Inferior parietal cortex (tissue), 1 donor: ENCODE results near the gene RMND1.

Source experiments
- DNase-seq: peaks from one replicate; pipeline ENCODE4 v3.0.0-alpha.2; 2016; ENCODE audit errors: extremely low spot score

Gene RMND1

GRCh38 chr6:151414641-151415260 is 37.2 kb downstream of the RMND1 start:
- no peak for DNase-seq

- DNase-seq: no peak
Observed at GRCh38 chr6:151413372-151414145, 38.4 kb downstream of the RMND1 start.

GRCh38 chr6:151412909-151413308 is 39.0 kb downstream of the RMND1 start:
- no peak for DNase-seq

GRCh38 chr6:151409679-151410078 is 42.2 kb downstream of the RMND1 start:
- no peak for DNase-seq

- no peak for DNase-seq
Observed at GRCh38 chr6:151409260-151409659, 42.7 kb downstream of the RMND1 start.

- no peak for DNase-seq
Observed at GRCh38 chr6:151408858-151409257, 43.1 kb downstream of the RMND1 start.

- no peak for DNase-seq
Observed at GRCh38 chr6:151403919-151404308, 48.0 kb downstream of the RMND1 start.

- DNase-seq: no peak
Observed at GRCh38 chr6:151402228-151402627, 49.7 kb downstream of the RMND1 start.

- DNase-seq: no peak
Observed at GRCh38 chr6:151400473-151400872, 51.5 kb downstream of the RMND1 start.

GRCh38 chr6:151399679-151400078 is 52.2 kb downstream of the RMND1 start:
- DNase-seq: no peak

- no peak for DNase-seq
Observed at GRCh38 chr6:151393410-151393809, 58.5 kb downstream of the RMND1 start.

GRCh38 chr6:151392427-151392826 is 59.5 kb downstream of the RMND1 start:
- no peak for DNase-seq

- DNase-seq: peak; percentile 49
Observed at GRCh38 chr6:151391471-151392413, 60.2 kb downstream of the RMND1 start, which contains the start of gene ZBTB2. ZBTB2 (minus strand) TSS chr6:151391559; CDS start chr6:151373637, 17,922 bp downstream.

GRCh38 chr6:151390851-151391470 is 61.0 kb downstream of the RMND1 start:
- peak; percentile 27 for DNase-seq

GRCh38 chr6:151390276-151390850 is 61.6 kb downstream of the RMND1 start:
- DNase-seq: peak; percentile 97

- peak; percentile 71 for DNase-seq
Observed at GRCh38 chr6:151389618-151390275, 62.2 kb downstream of the RMND1 start.

- no peak for DNase-seq
Observed at GRCh38 chr6:151388997-151389617, 62.8 kb downstream of the RMND1 start.

- DNase-seq: no peak
Observed at GRCh38 chr6:151388236-151388635, 63.7 kb downstream of the RMND1 start.

- DNase-seq: no peak
Observed at GRCh38 chr6:151387175-151387970, 64.6 kb downstream of the RMND1 start.
